CD4-positive, alpha-beta T cell treated with Interleukin-17A for 4 hours (primary cell): ENCODE results near the gene NABP2.

Experiments used
- DNase-seq: peaks from one replicate; pipeline ENCODE4 v3.0.0-alpha.2; 2020; ENCODE audit warnings: mixed read lengths

Gene NABP2

DNA sequence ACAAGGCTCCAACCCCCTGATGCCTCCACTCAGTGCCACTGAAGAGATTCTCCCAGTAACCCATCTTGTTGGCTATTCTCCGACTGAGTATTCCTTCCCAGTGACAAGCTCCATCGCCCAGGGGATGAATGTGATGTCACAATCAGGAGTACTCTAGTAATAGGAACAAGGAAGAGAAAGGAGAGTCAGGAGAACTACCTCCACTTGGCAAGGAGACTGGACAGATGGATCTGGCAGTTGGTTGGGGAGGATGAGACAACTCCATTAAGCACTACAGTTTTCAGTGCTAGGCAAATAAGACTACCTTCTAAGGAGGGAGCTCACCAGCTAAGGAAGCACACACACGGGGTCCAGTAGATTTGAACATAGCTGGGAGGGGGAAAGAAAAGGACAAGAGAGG, 7.7 kb upstream of the NABP2 start:
- DNase-seq, result no peak

DNA sequence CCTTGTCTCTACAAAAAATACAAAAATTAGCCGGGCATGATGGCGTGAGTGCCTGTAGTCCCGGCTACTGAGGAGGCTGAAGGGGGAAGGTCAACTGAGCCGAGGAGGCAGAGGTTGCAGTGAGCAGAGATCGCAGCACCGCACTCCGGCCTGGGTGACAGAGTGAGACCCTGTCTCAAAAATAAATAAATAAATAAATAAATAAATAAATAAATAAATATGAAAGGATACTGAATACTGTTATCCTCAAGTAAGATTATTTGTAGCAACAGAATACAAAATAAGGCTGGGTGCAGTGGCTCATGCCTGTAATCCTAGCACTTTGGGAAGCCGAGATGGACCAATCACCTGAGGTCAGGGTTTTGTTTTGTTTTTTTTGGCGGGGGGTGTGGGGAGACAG, 4.3 kb upstream of the NABP2 start:
- no peak for DNase-seq

DNA sequence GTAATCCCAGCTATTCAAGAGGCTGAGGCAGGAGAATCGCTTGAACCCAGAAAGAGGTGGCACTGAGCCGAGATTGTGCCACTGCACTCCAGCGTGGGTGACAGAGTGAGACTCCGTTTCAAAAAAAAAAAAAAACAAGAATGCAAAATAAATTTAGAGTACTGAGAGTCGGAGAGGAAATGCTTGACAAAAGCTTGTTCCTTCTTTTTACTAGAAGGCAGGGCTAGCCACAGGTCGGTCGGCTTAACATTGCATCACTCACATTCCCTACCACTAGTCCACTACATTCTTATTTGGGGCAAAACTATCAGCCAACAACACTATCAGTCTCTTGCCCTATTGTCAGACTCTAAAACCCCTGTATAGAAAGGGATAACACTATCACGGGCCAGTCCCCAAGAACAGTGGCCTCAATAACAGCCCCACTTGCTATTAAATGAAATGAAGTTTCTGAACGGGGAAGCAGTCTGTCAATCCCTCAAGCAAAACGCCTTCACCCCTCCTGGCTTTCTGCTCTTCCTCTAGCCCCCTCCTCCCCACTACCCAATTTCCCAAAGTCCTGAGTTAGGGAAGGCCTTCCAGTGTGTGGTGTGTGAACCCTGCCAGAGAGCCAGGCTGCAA, 3.4 kb upstream of the NABP2 start:
- no peak for DNase-seq

DNA sequence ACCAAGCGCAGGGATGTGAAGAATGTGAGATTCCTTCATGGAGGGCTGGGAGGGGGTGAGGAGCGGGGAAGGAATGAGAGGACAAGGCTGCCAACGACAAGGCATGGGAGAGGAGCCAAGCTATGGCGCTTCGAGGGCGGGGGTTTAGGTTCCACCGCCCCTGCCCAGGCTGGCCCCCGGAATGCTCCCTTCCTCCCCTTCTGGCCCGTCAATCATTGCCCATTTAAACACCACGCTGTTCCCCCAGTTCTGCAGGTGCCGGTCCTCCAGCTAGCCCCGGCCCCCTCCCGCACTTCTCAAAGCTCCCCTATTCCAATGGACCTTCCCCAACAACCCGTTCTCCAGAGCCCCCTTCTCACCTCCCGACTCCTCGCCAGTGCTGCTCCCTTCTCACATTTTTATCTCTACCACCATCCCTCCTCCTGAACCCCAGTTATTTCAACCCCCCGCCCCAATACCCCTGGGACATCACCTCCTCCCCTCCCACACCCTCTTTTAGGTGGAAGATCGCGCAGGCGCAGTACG, 2.8 kb upstream of the NABP2 start:
- DNase-seq, result no peak

DNA sequence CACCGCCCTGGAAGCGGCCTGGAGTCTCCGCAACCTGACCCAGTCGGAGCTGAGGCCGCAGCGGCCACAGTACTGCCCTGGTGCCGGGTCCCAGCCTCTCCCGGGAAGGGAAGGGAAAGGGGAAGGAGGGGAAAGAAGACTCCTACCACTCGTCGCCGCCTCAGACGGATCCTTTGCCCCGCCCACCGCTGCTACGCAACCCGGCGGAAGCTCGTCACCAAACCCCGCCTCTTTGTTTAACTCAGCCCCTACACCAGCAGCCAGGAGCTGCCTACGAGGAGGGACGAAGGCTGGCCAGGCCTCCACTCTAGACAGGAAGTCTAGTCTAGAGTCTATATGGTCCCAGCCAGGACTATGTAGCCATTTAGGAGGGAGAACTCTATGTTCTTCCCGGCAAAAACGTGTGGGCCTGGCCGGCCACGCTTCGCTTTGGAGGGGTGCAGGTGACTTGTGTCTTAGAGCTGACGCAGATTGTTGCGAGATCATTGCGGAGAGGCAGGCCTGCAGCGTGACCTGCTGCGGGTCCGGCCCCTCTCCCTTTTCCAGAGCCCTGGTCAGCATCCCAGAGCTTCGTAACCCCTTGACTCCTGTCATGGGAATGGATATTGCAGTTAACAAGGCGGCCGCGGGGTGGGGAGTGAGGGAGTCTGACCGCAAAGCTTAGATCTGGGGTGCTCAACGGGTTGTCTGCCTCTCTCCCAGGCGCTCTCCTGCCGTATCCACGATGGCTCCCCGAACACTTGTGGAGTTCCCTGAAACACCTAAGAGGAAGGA, 2.2 kb upstream of the NABP2 start, which contains the start of gene RNF41:
Gene RNF41 (minus strand): TSS at position 166 of the 774 bp plus-strand sequence. CDS start 7,875 bp downstream, outside the sequence.
- peak; percentile 95 for DNase-seq

DNA sequence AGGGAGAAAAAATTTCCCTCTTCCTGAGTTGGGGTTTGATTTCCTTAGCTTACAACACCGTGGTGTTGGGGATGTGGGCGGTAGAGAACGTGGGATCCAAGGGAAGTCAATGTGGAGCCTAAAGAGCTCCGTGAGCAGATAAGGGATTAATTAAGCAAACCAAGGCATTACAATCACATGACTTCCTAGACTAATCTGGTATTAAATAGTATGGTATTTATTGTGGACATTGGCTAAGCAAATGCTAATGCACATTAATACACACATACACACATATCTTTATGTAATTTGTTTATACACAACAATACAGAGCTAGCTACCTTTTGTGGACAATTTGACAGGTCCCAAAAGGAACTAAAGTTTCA, 1.6 kb upstream of the NABP2 start:
- DNase-seq, result no peak

DNA sequence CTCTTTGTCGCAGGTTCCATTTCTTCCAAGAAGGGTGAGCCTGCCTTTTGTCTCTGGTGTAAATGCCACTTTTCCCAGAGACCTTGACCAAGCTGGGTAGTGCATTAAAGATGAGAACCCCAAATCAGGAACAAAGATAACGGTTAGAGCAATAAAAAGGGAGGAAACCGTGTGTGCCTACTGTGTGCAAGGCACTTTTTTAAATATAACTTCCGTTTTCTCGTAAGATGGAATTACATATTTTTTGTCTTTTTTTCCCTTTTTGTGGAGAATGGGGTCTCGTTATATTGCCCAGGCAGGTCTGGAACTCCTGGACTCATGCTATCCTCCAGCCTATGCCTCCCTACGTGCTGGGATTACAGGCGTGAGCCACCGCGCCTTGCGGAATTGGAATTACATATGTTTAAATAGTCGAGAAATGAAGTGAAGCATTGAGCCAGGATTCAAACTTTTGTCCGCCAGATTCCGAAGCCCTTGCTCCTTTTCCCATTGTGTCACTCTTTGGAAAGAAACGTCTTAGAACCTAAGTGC, 506 bp upstream of the NABP2 start:
- DNase-seq, result no peak

DNA sequence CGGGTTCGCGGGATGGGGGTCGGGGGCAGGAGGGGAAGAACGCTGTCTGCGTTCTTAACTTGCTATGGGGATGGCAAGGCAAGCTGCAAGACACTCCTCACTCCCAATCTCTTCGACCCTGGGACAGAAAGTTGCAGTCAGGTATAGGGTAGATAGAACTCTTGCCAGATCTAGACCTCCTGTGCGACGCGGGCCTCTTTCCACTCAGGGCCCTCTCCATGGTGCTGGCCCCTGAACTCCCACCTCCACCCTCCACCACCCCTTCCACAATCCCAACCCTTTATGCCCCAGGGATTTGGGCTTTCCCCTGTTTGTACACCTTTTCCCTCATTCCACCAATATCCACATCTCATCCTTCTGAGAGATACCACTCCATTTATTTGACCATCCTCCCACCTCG, 812 bp downstream of the NABP2 start:
- no peak for DNase-seq

DNA sequence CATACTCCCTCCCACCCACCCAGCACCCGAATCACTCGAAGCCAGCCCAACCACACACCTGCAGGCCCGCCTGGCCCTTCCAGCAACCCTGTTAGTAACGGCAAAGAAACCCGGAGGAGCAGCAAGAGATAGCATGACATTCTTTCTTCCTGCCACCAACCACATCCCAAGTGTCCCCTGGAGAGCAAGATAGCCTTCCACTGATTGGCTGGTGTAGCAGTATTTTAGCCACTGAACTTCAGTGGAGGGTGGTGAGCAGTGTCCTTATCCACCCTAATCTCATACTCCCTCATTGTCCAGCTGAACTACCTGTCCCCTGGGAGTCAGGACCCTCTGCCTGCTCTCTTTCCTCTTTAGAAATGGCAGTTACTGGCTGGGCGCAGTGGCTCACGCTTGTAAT, 4.9 kb downstream of the NABP2 start:
- DNase-seq, result no peak

DNA sequence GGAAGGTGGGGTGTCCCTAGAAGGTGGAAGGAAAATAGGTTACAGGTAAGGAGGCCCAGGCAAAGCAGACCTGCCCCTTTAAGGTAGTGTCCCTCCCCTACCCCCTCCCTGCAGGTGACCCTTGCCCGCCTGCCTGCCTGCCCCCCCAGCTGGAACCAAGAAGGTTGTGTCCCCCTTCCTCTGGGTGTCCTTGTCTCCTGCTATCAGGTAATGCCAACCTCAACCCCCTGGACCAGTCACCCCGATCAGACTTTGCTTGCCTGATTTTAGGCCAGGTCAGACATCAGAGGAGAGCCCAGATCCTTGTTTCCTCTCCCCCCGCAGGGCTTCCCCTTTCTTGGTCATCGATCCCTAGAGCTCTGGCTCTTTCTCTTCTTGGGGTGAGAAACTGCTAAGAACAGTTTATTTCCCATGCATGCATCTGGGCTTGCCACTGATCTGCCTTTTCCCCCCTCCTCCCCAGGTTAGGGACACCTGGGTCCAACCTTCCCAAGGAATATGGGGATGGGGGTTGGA, 5.8 kb downstream of the NABP2 start, which contains the start of gene SLC39A5:
Gene SLC39A5 (plus strand): TSS at position 136 of the 516 bp plus-strand sequence. CDS start 1,224 bp downstream, outside the sequence.
- DNase-seq, result no peak

DNA sequence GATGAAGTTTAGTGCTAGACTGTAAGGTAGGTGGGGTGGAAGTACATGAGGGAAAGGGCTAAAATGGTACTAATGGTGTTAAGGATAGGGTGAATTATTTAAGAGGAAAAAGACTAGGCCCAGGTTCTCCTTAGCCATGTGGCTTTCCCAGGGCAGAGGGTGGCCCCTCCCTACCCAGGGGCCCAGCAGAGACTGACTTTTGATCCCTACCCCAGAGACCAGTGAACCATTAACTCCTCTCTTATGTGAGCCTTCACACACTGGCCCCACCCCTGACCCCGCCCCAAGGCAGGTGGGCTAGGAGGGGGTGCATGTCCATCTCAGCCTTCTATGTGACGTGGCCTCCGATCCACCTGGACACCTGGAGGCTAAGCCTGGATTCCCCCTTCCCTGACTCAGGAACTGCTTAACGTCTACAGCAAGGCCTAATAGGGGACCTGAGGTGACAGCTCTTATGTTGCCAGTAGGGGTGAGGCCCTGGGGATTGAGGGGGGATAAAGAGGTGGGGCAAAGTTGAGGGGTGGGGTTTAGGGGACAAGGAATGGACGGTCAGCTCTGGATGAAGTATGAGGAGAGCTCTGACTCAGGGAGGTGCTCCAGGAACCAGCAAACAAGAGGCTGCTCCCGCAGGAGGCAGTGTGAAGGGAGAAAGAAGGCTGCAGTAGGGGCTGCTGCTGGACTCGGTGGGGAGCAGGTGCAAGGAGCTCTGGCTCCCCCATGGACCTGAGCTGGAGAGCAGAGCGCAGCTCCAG, 6.5 kb downstream of the NABP2 start:
- no peak for DNase-seq

DNA sequence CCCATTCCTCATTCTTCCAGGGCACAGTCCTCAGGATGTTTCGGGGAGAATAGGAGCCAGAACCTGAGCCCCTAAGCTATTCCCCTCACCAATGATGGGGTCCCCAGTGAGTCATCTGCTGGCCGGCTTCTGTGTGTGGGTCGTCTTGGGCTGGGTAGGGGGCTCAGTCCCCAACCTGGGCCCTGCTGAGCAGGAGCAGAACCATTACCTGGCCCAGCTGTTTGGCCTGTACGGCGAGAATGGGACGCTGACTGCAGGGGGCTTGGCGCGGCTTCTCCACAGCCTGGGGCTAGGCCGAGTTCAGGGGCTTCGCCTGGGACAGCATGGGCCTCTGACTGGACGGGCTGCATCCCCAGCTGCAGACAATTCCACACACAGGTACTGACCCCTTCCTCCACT, 7.0 kb downstream of the NABP2 start:
- DNase-seq, result no peak

DNA sequence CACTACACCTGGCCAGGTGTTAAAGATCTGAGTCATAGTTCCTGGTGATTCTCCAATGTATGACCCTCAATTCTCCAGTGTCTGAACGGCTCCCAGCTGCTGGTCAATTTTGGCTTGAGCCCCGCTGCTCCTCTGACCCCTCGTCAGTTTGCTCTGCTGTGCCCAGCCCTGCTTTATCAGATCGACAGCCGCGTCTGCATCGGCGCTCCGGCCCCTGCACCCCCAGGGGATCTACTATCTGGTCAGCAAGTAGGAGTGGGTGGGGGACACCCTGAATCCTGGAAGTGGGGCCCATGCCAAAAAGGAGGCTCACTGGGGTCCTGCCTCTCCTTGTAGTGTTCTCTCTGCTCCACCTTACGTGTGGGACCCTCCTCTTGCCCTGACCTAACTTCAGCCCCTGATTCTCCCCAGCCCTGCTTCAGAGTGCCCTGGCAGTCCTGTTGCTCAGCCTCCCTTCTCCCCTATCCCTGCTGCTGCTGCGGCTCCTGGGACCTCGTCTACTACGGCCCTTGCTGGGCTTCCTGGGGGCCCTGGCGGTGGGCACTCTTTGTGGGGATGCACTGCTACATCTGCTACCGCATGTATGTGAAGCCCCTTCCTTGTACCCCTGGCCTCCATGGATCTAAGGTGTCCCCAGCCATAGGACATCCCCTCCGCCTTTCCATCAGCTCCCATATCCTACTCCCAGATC, 10.7 kb downstream of the NABP2 start:
- no peak for DNase-seq

DNA sequence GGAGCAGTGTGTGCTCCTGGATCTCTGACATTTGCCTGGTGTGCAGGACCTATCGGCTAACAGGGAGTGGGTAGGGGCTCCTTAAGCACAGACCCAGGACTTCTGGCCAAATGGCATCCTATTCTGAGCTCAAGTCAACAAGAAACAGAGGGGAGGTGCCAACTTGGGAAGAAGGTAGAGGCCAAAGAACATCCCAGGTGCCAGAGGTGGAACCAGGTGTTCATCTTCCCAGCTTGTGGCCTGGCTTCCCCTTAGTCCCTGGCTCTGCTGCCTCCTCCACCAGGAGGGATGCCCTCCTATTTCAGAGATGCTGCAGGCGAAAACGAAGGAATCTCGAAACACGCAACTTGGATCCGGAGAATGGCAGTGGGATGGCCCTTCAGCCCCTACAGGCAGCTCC, 11.9 kb downstream of the NABP2 start:
- no peak for DNase-seq

DNA sequence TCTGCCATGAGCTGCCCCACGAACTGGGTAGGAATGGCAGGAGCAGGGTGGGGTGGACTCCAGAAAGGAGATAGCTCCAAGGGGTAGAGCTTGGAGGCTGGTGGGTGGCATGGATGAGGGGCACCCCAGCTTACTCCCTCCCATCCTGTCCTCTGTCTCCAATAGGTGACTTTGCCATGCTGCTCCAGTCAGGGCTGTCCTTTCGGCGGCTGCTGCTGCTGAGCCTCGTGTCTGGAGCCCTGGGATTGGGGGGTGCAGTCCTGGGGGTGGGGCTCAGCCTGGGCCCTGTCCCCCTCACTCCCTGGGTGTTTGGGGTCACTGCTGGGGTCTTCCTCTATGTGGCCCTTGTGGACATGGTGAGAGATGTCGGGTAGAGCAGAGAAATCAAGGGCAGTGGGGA, 12.8 kb downstream of the NABP2 start:
- no peak for DNase-seq

DNA sequence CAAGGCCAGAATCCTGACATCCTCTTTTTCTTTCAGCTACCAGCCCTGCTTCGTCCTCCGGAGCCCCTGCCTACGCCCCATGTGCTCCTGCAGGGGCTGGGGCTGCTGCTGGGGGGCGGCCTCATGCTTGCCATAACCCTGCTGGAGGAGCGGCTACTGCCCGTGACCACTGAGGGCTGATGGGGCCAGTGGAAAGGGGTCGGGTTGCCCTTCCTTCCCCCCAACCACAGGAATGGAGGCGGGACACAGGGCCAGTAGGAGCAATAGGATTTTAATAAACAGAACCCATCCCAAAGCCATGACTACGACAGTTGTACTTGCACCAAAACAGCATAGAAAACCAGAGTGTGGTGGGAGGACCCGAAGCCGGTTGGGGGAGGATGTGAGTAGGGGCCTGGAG, 13.4 kb downstream of the NABP2 start:
- DNase-seq, result no peak

DNA sequence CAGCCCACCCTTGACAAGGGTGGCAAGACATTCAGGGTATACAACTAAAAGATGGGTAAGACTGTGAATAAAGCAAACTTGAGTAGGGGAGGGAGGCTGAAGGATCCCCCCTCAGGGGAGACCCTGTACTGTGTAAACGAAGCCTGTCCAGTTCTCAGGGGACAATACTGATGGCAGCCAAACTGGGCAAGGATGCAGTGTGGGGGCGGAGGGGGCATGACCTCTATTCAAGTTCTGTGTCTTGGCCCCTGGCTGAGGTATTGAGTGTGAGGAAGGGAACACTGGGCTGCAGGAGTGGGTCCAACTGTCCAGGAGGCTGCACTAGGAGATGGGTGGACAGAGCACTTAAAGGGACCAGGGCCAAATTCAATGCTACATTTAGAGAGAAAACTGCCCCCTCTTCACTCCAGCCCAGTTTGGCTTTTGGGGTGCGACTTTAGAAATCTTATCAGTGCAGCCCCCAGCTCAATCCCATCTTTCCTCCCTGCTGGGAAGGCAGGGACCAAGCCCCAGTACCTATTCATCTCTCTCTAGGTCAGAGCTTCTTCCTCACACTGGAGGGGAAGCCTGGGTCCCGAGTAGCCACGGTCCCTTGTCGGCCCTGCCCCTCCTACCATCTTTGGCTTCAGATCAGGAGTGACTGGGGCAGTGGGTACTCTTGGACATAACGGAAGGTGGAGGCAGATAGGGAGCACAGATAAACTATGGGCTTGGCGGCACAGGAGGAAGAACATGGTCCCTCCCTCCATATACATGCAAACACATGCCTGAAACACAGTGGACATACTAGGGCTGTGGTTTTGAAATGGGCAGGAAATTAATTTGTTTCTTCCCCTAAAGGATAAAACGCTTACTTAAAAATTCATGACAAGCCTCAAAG, 17.5 kb downstream of the NABP2 start:
- no peak for DNase-seq

DNA sequence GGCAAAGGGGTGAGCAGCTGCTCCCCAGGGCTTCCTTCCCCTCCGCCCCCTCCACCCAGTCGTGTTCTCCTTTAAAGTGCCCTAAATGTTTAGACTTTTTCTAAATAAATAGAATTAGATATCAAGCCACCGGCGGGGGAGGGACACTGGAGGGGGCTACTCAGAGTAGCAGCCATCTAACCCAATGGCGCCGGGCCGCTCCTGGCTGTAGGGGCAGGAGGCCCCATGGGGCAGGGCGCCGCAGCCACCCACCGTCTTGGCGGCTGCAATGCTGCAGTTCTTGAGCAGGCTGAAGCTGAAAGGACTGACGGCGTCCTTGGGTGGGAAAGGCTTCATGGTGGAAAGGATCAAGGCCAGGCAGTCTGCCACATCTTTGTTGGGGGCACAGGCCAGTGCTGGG, 18.8 kb downstream of the NABP2 start:
- no peak for DNase-seq

DNA sequence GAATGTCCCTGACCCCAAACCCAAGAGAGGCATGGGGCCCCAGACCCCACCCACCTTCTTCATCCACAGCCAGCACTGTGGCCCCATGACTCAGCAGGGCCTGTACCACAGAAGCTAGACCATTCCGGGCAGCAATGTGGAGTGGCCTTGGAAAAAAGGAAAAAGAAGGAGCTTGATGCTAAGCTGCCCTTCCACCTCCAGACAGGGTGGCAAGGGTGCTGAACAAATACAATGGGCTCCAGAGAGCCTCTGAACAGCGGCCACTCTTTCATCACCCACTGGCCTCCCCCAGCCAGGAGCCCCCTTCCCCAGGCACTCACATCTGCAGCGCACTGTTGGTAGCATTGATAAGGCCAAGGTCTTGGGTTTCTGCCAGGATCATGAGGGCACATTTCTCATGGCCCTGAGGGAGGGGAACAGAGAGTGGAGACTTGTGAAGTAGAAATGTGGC, 19.6 kb downstream of the NABP2 start:
- no peak for DNase-seq

DNA sequence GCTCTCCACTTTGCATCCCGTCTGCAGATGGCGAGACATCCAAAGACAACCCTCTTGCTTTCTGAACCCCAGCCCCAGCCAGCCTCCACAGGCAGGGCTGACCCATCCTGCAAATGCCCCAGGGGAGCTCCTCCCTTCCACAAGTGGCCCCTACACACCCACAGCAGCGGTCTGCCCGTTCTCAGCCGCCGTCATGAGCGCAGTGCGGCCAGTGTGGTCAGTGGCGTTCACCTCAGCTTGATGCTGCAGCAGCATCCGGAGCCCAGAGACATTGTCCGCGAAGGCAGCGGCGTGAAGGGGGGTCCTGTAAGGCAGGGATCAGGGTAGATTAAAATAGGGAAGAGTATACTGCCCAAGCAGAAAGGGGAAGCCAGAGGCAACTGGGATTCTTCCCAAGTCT, 20.4 kb downstream of the NABP2 start:
- DNase-seq, result no peak

DNA sequence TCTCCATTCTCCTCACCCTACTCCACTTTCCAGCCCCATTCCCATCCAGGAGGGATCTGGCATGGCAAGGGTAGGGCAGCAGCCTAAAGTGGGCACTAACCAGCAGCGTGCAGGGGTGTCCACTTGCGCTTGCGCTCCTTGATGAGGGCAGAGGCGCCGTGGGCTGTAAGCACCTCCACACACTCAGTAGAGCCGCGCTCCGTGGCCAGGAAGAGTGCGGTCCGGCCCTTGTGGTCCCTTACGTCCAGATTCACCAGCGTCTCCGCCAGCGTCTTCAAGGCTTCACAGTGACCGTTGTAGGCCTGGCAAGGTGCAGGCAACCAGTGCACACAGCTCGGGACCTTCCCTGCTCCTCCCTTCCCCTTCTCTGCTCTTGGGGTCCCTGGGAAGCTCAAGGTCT, 23.8 kb downstream of the NABP2 start:
- DNase-seq, result no peak
